HG02970 (cell line): ENCODE data around the gene PSMA8.
"Not testable (repeated sequence)": the region's sequence is repeated elsewhere in the genome, so short reads cannot be mapped to it uniquely, and the experiment has no call there.

ENCODE experiments used
- ATAC-seq: cut with Tn5 transposase; IDR thresholded peaks from one replicate; pipeline ENCODE4 v1.9.1; 2021; ENCODE audit warnings: mild to moderate bottlenecking, moderate library complexity, moderate number of reproducible peaks; ENCODE audit not compliant: unreplicated experiment, low FRiP score

PSMA8 gene

DNA sequence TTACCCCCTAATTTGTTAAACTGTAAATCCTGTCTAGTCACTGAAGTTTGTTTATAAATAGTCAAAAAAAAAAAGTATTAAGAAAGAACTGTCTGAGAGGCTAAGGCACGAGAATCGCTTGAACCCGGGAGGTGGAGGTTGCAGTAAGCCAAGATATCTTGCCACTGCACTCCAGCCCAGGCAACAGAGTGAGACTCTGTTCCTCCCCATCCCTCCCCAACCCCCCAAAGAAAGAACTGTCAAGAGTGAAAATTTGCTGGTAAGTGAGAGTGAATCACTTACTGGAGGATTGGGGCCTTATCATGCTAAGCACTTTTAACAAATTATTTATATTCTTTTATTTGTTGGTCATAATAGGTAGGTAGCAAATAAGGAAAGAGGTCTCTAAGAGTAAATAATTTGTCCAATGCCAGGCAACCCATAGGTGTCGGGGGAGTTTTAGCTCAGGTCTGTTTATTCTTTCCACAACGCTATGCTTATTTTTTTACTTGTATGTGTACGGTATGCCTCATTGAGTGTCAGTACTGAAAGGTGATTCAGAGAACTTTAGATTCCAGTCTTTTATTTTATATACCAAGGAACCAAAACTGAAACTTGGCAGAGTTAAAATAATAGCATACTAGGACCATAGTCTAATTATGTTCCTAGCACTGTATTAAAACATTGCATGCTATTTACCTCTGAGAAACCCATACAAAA is 95.0 kb downstream of the PSMA8 start:
- no peak for ATAC-seq

DNA sequence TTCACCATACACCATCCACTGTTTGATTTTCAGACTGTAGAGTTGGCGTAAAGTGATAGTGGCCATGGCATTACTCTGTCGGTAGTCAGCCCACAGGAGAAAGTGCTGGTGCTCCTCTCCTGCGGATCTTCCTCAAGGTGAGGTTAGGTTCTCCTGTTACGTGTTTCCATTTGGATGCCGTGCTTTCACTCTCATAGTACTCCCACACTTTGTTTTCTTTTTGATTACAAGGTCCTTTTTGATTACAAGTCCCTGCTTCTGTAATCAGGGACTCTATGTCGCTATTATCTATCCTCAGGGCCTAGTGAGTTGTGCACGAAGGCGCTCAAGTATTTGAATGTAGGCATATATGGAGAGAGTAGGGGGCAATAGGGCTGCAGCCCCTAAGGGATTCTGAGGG is 96.8 kb downstream of the PSMA8 start:
- ATAC-seq, result no peak

DNA sequence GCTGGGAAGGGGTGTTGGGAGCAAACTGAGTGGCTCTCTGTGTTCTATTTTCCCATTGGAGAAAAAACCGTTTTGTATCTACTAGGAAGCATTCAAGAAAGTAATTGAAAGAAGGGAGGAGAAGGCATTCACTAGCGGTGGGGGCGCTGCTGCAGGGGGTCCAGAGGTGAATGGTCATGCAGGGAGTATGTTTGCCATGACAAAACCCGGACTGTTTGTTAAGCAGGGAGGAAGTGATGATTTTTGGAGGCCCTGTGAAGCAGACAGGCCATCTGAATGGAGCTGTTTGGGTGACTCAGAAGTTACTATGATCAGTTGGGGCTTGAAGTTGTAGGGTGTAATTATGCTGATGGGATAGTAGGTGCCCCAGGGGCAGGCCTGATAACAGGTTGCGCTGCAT is 99.5 kb downstream of the PSMA8 start:
- no peak for ATAC-seq

DNA sequence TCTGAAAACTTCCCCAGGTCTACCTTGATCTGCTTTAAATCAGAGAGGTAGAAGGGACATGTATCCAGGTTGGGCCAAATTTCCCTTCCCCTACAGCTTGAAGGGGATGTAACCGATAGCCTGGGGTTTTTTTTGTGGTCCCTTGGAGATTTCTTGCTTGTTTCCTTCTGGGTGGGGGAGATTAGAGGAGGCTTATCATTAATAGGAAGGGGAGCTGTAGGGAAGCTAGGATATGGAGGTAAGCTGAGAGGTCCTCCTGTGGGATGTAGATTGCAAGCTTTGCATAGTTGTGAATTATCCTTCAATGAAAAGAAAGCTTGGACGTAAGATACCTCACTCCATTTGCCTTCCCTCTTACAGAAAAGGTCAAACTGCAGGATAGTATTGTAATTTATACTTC is 103.7 kb downstream of the PSMA8 start:
- ATAC-seq, result not testable (repeated sequence)

DNA sequence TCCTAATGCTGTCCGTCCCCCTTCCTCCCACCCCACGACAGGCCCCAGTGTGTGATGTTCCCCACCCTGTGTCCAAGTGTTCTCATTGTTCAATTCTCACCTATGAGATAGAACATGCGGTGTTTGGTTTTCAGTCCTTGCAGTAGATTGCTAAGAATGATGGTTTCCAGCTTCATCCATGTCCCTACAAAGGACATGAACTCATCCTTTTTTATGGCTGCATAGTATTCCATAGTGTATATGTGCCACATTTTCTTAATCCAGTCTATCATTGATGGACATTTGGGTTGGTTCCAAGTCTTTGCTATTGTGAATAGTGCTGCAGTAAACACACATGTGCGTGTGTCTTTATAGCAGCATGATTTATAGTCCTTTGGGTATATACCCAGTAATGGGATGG is 105.0 kb downstream of the PSMA8 start:
- ATAC-seq, result not testable (repeated sequence)

DNA sequence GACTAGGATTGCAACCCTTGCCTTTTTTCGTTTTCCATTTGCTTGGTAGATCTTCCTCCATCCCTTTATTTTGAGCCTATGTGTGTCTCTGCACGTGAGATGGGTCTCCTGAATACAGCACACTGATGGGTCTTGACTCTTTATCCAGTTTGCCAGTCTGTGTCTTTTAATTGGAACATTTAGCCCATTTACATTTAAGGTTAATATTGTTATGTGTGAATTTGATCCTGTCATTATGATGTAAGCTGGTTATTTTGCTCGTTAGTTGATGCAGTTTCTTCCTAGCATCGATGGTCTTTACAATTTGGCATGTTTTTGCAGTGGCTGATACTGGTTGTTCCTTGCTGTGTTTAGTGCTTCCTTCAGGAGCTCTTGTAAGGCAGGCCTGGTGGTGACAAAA is 108.7 kb downstream of the PSMA8 start:
- not testable (repeated sequence) for ATAC-seq
